SK-N-MC (cell line): ENCODE data around the gene POMC.

Experiments
- EZH2 ChIP-seq: fragments of 200-600 bp; sonication (generic); IDR thresholded peaks from one replicate; pipeline ENCODE4 v1.6.1; 2017; ENCODE audit warnings: antibody characterized with exemption
- FOXP2 ChIP-seq: optimal IDR thresholded peaks from 2 replicates; pipeline ENCODE3; 2011; ENCODE audit warnings: mild to moderate bottlenecking, moderate library complexity; ENCODE audit not compliant: insufficient read depth; ENCODE audit errors: extremely low read length, control extremely low read depth
- POLR2AphosphoS5 ChIP-seq: IDR thresholded peaks from 2 replicates; pipeline ENCODE4 v1.6.1; 2012; ENCODE audit warnings: mild to moderate bottlenecking, low read depth, low read length, borderline replicate concordance

DNA sequence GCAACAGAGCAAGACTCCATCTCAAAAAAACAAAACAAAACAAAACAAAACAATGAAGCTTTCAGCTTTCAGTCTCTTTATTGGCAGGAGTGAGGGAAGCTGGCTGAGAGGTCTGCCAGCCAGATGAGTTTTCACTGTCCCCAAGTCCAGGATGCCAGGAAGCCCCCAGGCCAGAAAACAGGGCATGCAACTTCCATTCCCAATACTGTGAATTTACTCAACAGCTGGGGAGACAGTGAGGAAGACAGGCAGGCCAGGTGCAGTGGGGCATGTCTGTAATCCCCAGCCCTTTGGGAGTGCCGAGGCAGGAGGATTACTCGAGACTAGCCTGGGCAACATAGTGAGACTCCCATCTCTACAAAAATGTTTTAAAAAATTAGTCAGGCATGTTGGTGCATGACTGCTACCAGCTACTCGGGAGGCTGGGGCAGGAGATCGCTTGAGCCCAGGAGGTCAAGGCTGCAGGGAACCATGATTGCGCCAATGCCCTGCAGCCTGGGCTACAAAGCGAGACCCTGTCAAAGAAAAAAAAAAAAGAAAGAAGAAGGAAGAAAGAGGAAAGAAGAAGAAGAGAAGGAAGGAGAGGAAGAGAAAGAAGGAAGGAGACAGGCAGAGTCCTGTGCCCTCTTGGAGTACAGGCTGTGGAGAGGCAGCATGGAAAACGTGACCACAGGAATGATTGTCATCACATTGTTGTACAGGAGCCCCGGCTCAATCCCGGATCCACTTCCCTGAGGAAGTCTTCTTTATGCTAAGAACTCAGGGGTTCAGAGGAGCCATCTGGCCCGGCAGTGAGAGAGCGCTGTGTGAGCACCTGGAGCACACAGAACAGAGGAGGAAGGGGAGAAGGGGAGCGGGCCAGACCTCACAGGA lies 29.2 kb upstream of the POMC start:
- no peak for TF ChIP-seq EZH2
- no peak for TF ChIP-seq POLR2AphosphoS5
- no peak for TF ChIP-seq FOXP2
